Esophagus (tissue), 2 donors: ENCODE measurements around the gene OR10G3. TPM values are rescaled to one million over a fixed set of nuclear protein-coding genes. Genes with fewer than 3 reads are reported as not detected.
"Not testable (repeated sequence)": the region's sequence is repeated elsewhere in the genome, so short reads cannot be mapped to it uniquely, and the experiment has no call there.

Experiments used
- H3K27ac ChIP-seq, 2 donors: one replicate each; pipeline ENCODE4 v1.5.1; 2013; ENCODE audit warnings: low read depth in 2 of 2, mild to moderate bottlenecking in 2 of 2, inconsistent platforms in 1 of 2, low read length in 1 of 2, moderate library complexity in 1 of 2
- H3K27me3 ChIP-seq, 2 donors: one replicate each; pipeline ENCODE4 v1.6.1; 2013; ENCODE audit warnings: low read length in 2 of 2, control low read depth in 1 of 2, mild to moderate bottlenecking in 1 of 2; ENCODE audit not compliant: insufficient read depth in 2 of 2, control insufficient read depth in 1 of 2
- H3K36me3 ChIP-seq, 2 donors: one replicate each; pipeline ENCODE4 v1.6.1; 2013; ENCODE audit warnings: low read length in 1 of 2; ENCODE audit not compliant: control insufficient read depth in 2 of 2, insufficient read depth in 2 of 2
- H3K4me1 ChIP-seq, 2 donors: one replicate each; pipeline ENCODE4 v1.6.1; 2013; ENCODE audit warnings: low read length in 1 of 2; ENCODE audit not compliant: control insufficient read depth in 2 of 2, insufficient read depth in 2 of 2
- H3K4me3 ChIP-seq, 2 donors: one replicate each; pipeline ENCODE4 v1.5.1; 2013; ENCODE audit warnings: low read length in 2 of 2, mild to moderate bottlenecking in 2 of 2, low read depth in 1 of 2, moderate library complexity in 1 of 2
- H3K9me3 ChIP-seq, 2 donors: one replicate each; pipeline ENCODE4 v1.6.1; 2013; ENCODE audit warnings: mild to moderate bottlenecking in 2 of 2, low read depth in 1 of 2, low read length in 1 of 2, moderate library complexity in 1 of 2; ENCODE audit not compliant: control insufficient read depth in 2 of 2, insufficient read depth in 1 of 2
- WGBS, 2 donors: extraction: QIAGEN DNeasy Blood & Tissue Kit; methylation state at CpG; one replicate each; pipeline ENCODE4 v1.1.7; 2013; 5-methylcytosine and 5-hydroxymethylcytosine counted together
- polyA plus RNA-seq, 2 donors: library from polyadenylated mRNA; stranded (reverse); fragments of 200-250 nt; gene quantifications; one replicate each; pipeline ENCODE4 v1.2.3, GENCODE V29; 2013
- donor health status: healthy with polysubstance abuse.
- donor health status: Bipolar disorder and iron deficiency.

OR10G3 gene
- polyA plus RNA-seq, 2 donors = not detected

GRCh38 chr14:21558703-21559170 lies 21.1 kb downstream of the OR10G3 start:
- Histone ChIP-seq H3K27ac (no peak overlapping the region), H3K4me3 (no peak overlapping the region), H3K36me3 (no peaks in the 10 kb centered on the region), H3K27me3 (no peaks in the 10 kb centered on the region), H3K9me3 (no peaks in the 10 kb centered on the region), H3K4me1 (no peaks in the 10 kb centered on the region)
- WGBS, 2 donors = 79 to 80% methylated on average over 8 of the region's 8 CpGs

DNA sequence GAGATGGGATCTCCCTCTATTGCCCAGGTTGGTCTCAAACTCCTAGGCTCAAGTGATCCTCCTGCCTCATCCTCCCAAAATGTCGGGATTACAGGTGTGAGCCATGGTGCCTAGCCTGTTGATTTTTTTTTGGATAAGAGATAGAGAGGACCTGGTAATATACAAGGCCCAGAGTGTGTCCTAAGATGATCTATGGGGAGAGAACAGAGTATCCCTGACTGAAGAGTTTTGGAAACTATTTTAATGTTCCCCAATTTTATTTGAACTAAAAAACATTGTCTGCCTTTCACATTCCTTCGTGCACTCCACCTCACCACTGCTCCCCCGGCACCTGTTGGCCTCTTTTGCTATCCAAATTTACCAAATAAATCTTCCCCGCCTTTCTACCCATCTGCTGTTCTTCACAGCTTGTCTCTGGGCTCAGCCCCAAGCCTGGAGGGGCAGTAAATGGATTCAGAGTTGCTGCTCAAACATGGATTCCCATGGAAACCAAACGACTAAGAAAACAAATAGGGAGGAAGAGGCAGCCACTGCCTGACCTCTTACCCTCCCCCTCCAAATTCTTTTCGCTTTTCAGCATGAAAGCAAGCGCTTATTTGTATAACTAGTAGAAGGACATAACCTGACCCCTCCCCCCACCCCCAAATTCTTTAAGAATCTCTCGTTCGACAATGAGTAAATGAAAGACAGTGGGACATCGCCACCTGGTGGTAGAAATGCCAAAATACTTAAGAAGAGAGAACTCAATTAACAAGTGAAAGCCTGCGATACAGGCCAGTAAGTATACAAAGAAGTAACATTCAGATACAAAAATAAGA lies 22.6 kb downstream of the OR10G3 start:
- H3K4me3 ChIP-seq = peak overlapping the region; percentile 35 to 37
- 5 to 6% methylated on average over 11 of the region's 11 CpGs for WGBS, 2 donors

GRCh38 chr14:21556378-21557083 lies 23.3 kb downstream of the OR10G3 start:
- Histone ChIP-seq H3K4me1 (no peaks in the 10 kb centered on the region), H3K27me3 (no peaks in the 10 kb centered on the region), H3K27ac (peak overlapping the region in 1 of 2 donors; percentile 1), H3K4me3 (no peak overlapping the region), H3K9me3 (no peaks in the 10 kb centered on the region), H3K36me3 (no peaks in the 10 kb centered on the region)
- 50 to 59% methylated on average over 5 of the region's 5 CpGs for WGBS, 2 donors

More for the DNA sequence above, 22.6 kb downstream of the OR10G3 start:
- no peaks in the 10 kb centered on the region for H3K4me1 ChIP-seq
- no peaks in the 10 kb centered on the region for H3K9me3 ChIP-seq
- H3K36me3 ChIP-seq = no peaks in the 10 kb centered on the region
- peak overlapping the region; percentile 17 to 34 for H3K27ac ChIP-seq
- no peaks in the 10 kb centered on the region for H3K27me3 ChIP-seq

DNA sequence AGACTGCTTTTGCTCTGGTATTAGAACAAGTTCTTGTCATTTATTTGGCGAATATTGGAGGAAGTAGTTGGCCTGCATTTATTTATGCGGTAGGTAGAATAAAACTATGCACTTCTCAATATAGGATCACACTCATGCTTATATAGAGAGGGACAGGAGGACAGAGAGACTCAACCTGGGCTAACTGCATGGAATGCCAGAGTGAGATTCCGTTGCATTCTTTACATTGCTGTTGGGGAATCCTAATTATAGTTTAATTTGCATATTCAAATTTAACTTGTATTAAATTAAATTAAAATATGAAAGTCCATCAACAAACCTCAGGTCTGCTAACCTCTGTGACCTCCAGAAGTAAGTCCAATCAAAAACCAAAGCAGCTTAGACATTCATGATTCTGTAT lies 26.6 kb downstream of the OR10G3 start:
- Histone ChIP-seq H3K4me3 (no peak overlapping the region), H3K4me1 (no peaks in the 10 kb centered on the region), H3K27ac (no peak overlapping the region), H3K36me3 (no peaks in the 10 kb centered on the region), H3K9me3 (no peaks in the 10 kb centered on the region), H3K27me3 (no peaks in the 10 kb centered on the region)
- 88 to 95% methylated on average over 3 of the region's 3 CpGs for WGBS, 2 donors

- H3K27me3 ChIP-seq, H3K4me1 ChIP-seq, H3K27ac ChIP-seq, H3K36me3 ChIP-seq, H3K9me3 ChIP-seq, H3K4me3 ChIP-seq: not testable (repeated sequence)
- 86 to 90% methylated on average over 7 of the region's 7 CpGs for WGBS, 2 donors
Measured at GRCh38 chr14:21544588-21544987, 35.3 kb downstream of the OR10G3 start.

- H3K27ac ChIP-seq = no peak overlapping the region
- H3K4me3 ChIP-seq = no peak overlapping the region
- H3K36me3 ChIP-seq = no peaks in the 10 kb centered on the region
- H3K27me3 ChIP-seq = no peaks in the 10 kb centered on the region
- H3K4me1 ChIP-seq = no peaks in the 10 kb centered on the region
- H3K9me3 ChIP-seq = no peaks in the 10 kb centered on the region
- WGBS, 2 donors = 48 to 60% methylated on average over 5 of the region's 5 CpGs
Measured at GRCh38 chr14:21543963-21544362, 35.9 kb downstream of the OR10G3 start.

DNA sequence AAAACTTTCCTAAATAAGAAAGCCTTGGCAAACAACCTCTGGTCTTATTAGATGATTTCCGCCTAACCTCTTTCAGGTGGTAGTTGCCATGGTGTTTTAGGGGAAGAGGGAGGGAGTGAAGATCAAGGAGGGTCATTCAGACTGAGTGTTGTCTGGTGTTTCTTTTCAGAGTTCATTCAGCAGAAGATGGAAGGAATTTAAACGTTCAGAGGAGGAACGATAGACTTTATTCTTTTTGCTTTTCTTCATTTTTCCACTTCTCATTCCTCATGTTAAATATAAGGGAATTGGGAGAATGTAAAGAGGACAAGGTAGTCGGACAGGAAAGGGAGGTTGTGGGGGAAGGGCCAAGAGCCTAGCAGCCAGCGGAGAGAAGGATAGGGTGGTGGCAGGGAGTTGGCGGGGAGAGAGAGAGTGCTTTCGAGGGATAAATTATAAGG lies 36.3 kb downstream of the OR10G3 start:
- no peaks in the 10 kb centered on the region for H3K4me1 ChIP-seq
- H3K27ac ChIP-seq = no peak overlapping the region
- no peaks in the 10 kb centered on the region for H3K9me3 ChIP-seq
- H3K36me3 ChIP-seq = no peaks in the 10 kb centered on the region
- H3K4me3 ChIP-seq = no peak overlapping the region
- no peaks in the 10 kb centered on the region for H3K27me3 ChIP-seq
- WGBS, 2 donors = 31 to 42% methylated on average over 7 of the region's 7 CpGs

- 84 to 91% methylated on average over 9 of the region's 9 CpGs for WGBS, 2 donors
- no peaks in the 10 kb centered on the region for H3K9me3 ChIP-seq
- no peaks in the 10 kb centered on the region for H3K36me3 ChIP-seq
- no peaks in the 10 kb centered on the region for H3K27me3 ChIP-seq
- H3K4me1 ChIP-seq = peaks cover 0 to 3% of the 10 kb centered on the region in 2 donors
- H3K27ac ChIP-seq = no peak overlapping the region
- no peak overlapping the region for H3K4me3 ChIP-seq
Measured at GRCh38 chr14:21541413-21542074, 38.3 kb downstream of the OR10G3 start.

- H3K4me1 ChIP-seq = peaks cover 0 to 5% of the 10 kb centered on the region in 2 donors
- H3K36me3 ChIP-seq = no peaks in the 10 kb centered on the region
- H3K4me3 ChIP-seq = no peak overlapping the region
- H3K9me3 ChIP-seq = no peaks in the 10 kb centered on the region
- WGBS, 2 donors = 35 to 49% methylated on average over 3 of the region's 3 CpGs
- H3K27ac ChIP-seq = no peak overlapping the region
- H3K27me3 ChIP-seq = no peaks in the 10 kb centered on the region
Measured at GRCh38 chr14:21539189-21539940, 40.5 kb downstream of the OR10G3 start.
